Activated CD4-positive, alpha-beta T cell treated with anti-CD3 and anti-CD28 coated beads, Interleukin-2, amount 50 U/mL, for 4 hours (primary cell): ENCODE measurements around the gene ITPR1.

Source experiments
- DNase-seq, 2 experiments: peaks; one replicate each; pipeline ENCODE4 v3.0.0-alpha.2; 2020

ITPR1 gene

GRCh38 chr3:4690277-4690676 lies 197.1 kb downstream of the ITPR1 start:
- no peak for DNase-seq

- DNase-seq: no peak
Observed at GRCh38 chr3:4693620-4694019, 200.5 kb downstream of the ITPR1 start.

GRCh38 chr3:4695846-4696245 lies 202.7 kb downstream of the ITPR1 start:
- no peak for DNase-seq

GRCh38 chr3:4696266-4696665 lies 203.1 kb downstream of the ITPR1 start:
- DNase-seq: no peak

GRCh38 chr3:4698125-4698821 lies 205.1 kb downstream of the ITPR1 start:
- DNase-seq: no peak

GRCh38 chr3:4703054-4703480 lies 209.9 kb downstream of the ITPR1 start:
- DNase-seq: no peak

GRCh38 chr3:4704552-4704951 lies 211.4 kb downstream of the ITPR1 start:
- DNase-seq: no peak

GRCh38 chr3:4707324-4707723 lies 214.2 kb downstream of the ITPR1 start:
- DNase-seq: no peak

GRCh38 chr3:4708230-4708629 lies 215.1 kb downstream of the ITPR1 start:
- DNase-seq: no peak

GRCh38 chr3:4709341-4709740 lies 216.2 kb downstream of the ITPR1 start:
- no peak for DNase-seq

GRCh38 chr3:4710191-4710590 lies 217.0 kb downstream of the ITPR1 start:
- DNase-seq: no peak

GRCh38 chr3:4711680-4711992 lies 218.5 kb downstream of the ITPR1 start:
- DNase-seq: no peak

GRCh38 chr3:4712109-4712508 lies 219.0 kb downstream of the ITPR1 start:
- DNase-seq: no peak

- no peak for DNase-seq
Observed at GRCh38 chr3:4714045-4714444, 220.9 kb downstream of the ITPR1 start.

- DNase-seq: no peak
Observed at GRCh38 chr3:4716266-4716665, 223.1 kb downstream of the ITPR1 start.

GRCh38 chr3:4716706-4717362 lies 223.7 kb downstream of the ITPR1 start:
- no peak for DNase-seq

GRCh38 chr3:4717363-4717740 lies 224.2 kb downstream of the ITPR1 start:
- no peak for DNase-seq

- DNase-seq: no peak
Observed at GRCh38 chr3:4718179-4718736, 225.1 kb downstream of the ITPR1 start.

- DNase-seq: no peak
Observed at GRCh38 chr3:4719046-4719501, 225.9 kb downstream of the ITPR1 start.

- DNase-seq: no peak
Observed at GRCh38 chr3:4720316-4721075, 227.3 kb downstream of the ITPR1 start.

- DNase-seq: no peak
Observed at GRCh38 chr3:4721511-4721911, 228.4 kb downstream of the ITPR1 start.

- no peak for DNase-seq
Observed at GRCh38 chr3:4722103-4722502, 229.0 kb downstream of the ITPR1 start.

- no peak for DNase-seq
Observed at GRCh38 chr3:4724051-4724629, 231.0 kb downstream of the ITPR1 start.
